ENCODE results near the gene ERI3.
A peak's percentile ranks its signal among the peaks of the same experiment; 100 is the strongest.

- no peak for TF ChIP-seq POLR2AphosphoS2 (conservative IDR thresholded peaks at IDR 0.05; ENCODE audit: low read length)
- TF ChIP-seq CTCF (IDR thresholded peaks at IDR 0.05): no peak
- TF ChIP-seq CBX2 (IDR thresholded peaks at IDR 0.05; ENCODE audit: borderline replicate concordance, low read depth): no peak
- no peak for TF ChIP-seq ZNF302 (CRISPR knock-in tag; IDR thresholded peaks at IDR 0.05)
- no peak for TF ChIP-seq HES2 (IDR thresholded peaks at IDR 0.05)
- 0 out of 3 replicates have a peak, but pooled peaks have one; percentile 18 for TF ChIP-seq SMC3 (IDR thresholded peaks at IDR 0.05)
- no peak for TF ChIP-seq MAX (IDR thresholded peaks at IDR 0.05)
- no peak for TF ChIP-seq MAFK (IDR thresholded peaks at IDR 0.05; ENCODE audit: partially characterized antibody)
- TF ChIP-seq REST (IDR thresholded peaks at IDR 0.05): no peak
- no peak for TF ChIP-seq GATA3 (IDR thresholded peaks at IDR 0.05; ENCODE audit: borderline replicate concordance)
- no peak for TF ChIP-seq RFX5 (IDR thresholded peaks at IDR 0.05)
- no peak for TF ChIP-seq POLR2A (IDR thresholded peaks at IDR 0.05; ENCODE audit: low read length)
- no peak for TF ChIP-seq HEYL (CRISPR knock-in tag; IDR thresholded peaks at IDR 0.05)
These were observed 6.4 kb upstream of the ERI3 start for GRCh38 chr1:44361478-44361877.
